Spleen (tissue), 11 donors: ENCODE measurements around the gene SBSN. TPM values are rescaled to one million over a fixed set of nuclear protein-coding genes. Genes with fewer than 3 reads are reported as not detected.
A peak's percentile ranks its signal among the peaks of the same experiment; 100 is the strongest.

Source experiments
- DNase-seq: peaks from one replicate; pipeline ENCODE4 v3.0.0-alpha.2; 2020
- H3K27ac ChIP-seq, 8 donors: fragments of 200-600 bp; sonication (generic) in 7 of 8; 1 replicate in 4 of 8; 2 replicates in 4 of 8; pipeline versions ENCODE4 v1.5.0 to v1.8.0; 2016 to 2021; ENCODE audit warnings: inconsistent platforms in 4 of 8, mild to moderate bottlenecking in 4 of 8, moderate library complexity in 1 of 8
- H3K27me3 ChIP-seq, 7 donors: fragments of 200-600 bp; sonication (generic) in 6 of 7; replicated peaks in 1 of 7; 1 replicate in 4 of 7; 2 replicates in 3 of 7; pipeline versions ENCODE4 v1.5.0 to v1.8.0; 2016 to 2021; ENCODE audit warnings: inconsistent platforms in 3 of 7, mild to moderate bottlenecking in 1 of 7
- H3K36me3 ChIP-seq, 6 donors: fragments of 200-600 bp; sonication (generic) in 5 of 6; 1 replicate in 4 of 6; 2 replicates in 2 of 6; pipeline versions ENCODE4 v1.5.0 to v1.8.0; 2016 to 2021; ENCODE audit warnings: inconsistent platforms in 2 of 6
- H3K4me1 ChIP-seq, 6 donors: fragments of 200-600 bp; sonication (generic) in 5 of 6; 1 replicate in 3 of 6; 2 replicates in 3 of 6; pipeline versions ENCODE4 v1.5.0 to v1.8.0; 2016 to 2021; ENCODE audit warnings: inconsistent platforms in 3 of 6
- H3K4me3 ChIP-seq, 8 donors: fragments of 200-600 bp; sonication (generic) in 7 of 8; 1 replicate in 4 of 8; 2 replicates in 4 of 8; pipeline versions ENCODE4 v1.5.0 to v1.8.0; 2016 to 2021; ENCODE audit warnings: inconsistent platforms in 4 of 8, mild to moderate bottlenecking in 4 of 8, moderate library complexity in 2 of 8
- H3K9me3 ChIP-seq, 8 donors: fragments of 200-600 bp; sonication (generic) in 7 of 8; 1 replicate in 4 of 8; 2 replicates in 4 of 8; pipeline versions ENCODE4 v1.5.0 to v1.8.0; 2016 to 2021; ENCODE audit warnings: inconsistent platforms in 4 of 8
- CTCF ChIP-seq, 11 experiments: fragments of 200-600 bp in 7 of 11; fragments of 450-650 bp in 4 of 11; sonication (generic) in 4 of 11; IDR thresholded peaks in 8 of 11; conservative IDR thresholded peaks in 3 of 11; 1 replicate in 7 of 11; 2 replicates in 4 of 11; pipeline versions ENCODE4 v1.4.0 to v1.8.0; 2016 to 2021; ENCODE audit warnings: antibody characterized with exemption in 11 of 11, inconsistent platforms in 4 of 11, mild to moderate bottlenecking in 1 of 11
- POLR2A ChIP-seq, 3 donors: fragments of 450-650 bp; IDR thresholded peaks; one replicate each; pipeline ENCODE4 v1.5.1; 2017; ENCODE audit warnings: antibody characterized with exemption in 3 of 3, mild to moderate bottlenecking in 1 of 3
- POLR2AphosphoS5 ChIP-seq, 3 donors: sonication (generic); formaldehyde crosslinking; IDR thresholded peaks; one replicate each; pipeline ENCODE4 v1.5.1; 2017; ENCODE audit warnings: antibody characterized with exemption in 3 of 3
- WGBS, 5 donors: extraction: QIAGEN DNeasy Blood & Tissue Kit in 3 of 5; methylation state at CpG; one replicate each; pipeline versions ENCODE4 v1.1.5 to v1.1.7; 2013 to 2018; 5-methylcytosine and 5-hydroxymethylcytosine counted together
- intact Hi-C: fragments of 100-400 bp; cut with DNase I; formaldehyde crosslinking; loops from one replicate; pipeline ENCODE4 v1.15.0; 2023; ENCODE audit warnings: low total_unique reads
- polyA plus RNA-seq, 3 donors: library from polyadenylated mRNA; stranded (reverse); fragments of 200-250 nt; gene quantifications; one replicate each; pipeline ENCODE4 v1.2.1, GENCODE V29; 2013
- total RNA-seq, 7 donors: library from RNA; depleted of rRNA in 3 of 7; stranded (reverse); fragments of >200 nt in 3 of 7; fragmentation: NEBNext Ultra II Directional in 4 of 7; extraction: Animal tissue kit (Norgen Biotek cat#: 25700) in 4 of 7; gene quantifications; one replicate each; pipeline versions ENCODE4 v1.1.0 to v1.2.1, GENCODE V29; 2016 to 2021
- donor health status: healthy with polysubstance abuse.
- donor health status: DM: no; HTN: no; CAD: no; lungs with moderate emphysema.
- donor health status: DM: no; HTN: no; CAD: no.
- donor health status: Bipolar disorder and iron deficiency.
- donor health status: healthy.
- donor health status: DM: no; HTN: no; CAD: no.
- donor health status: DM: yes; HTN: yes; CAD: no.

The SBSN gene
- total and polyA plus RNA-seq, 10 donors, result 0.05 to 0.33 (median 0.19) TPM; not detected in 7

- peaks cover 0 to 95% (median 24%) of the 10 kb centered on the region in 7 donors for H3K27me3 ChIP-seq
- no peak for DNase-seq
- peaks cover 9 to 23% (median 16%) of the 10 kb centered on the region in 6 donors for H3K4me1 ChIP-seq
- H3K36me3 ChIP-seq, result no peaks in the 10 kb centered on the region
- H3K9me3 ChIP-seq, result no peaks in the 10 kb centered on the region
- TF ChIP-seq POLR2A (IDR thresholded peaks at IDR 0.05), result no peak
- TF ChIP-seq CTCF (IDR thresholded peaks at IDR 0.05 in 8 of 11, conservative IDR thresholded peaks at IDR 0.05 in 3 of 11), result peak in 2 of 11 experiments; percentile 3 to 19
- H3K4me3 ChIP-seq, result peak overlapping the region in 3 of 8 donors; percentile 6 to 66 (median 43)
- intact Hi-C loops, result no loop called here
- 5 to 19% (median 11%) methylated on average over 7 to 15 of the region's 15 CpGs for WGBS, 5 donors
- no peak overlapping the region for H3K27ac ChIP-seq
These were observed 17.5 kb downstream of the SBSN start for GRCh38 chr19:35510626-35510964.

- DNase-seq, result peak; percentile 93
- Histone ChIP-seq H3K27me3 (peaks cover 0 to 97% (median 24%) of the 10 kb centered on the region in 7 donors), H3K27ac (peak overlapping the region in 2 of 8 donors; percentile 35 to 43), H3K4me1 (peaks cover 9 to 23% (median 16%) of the 10 kb centered on the region in 6 donors), H3K4me3 (peak overlapping the region in 7 of 8 donors; percentile 3 to 66 (median 20)), H3K36me3 (no peaks in the 10 kb centered on the region), H3K9me3 (no peaks in the 10 kb centered on the region)
- TF ChIP-seq POLR2A (IDR thresholded peaks at IDR 0.05) (no peak), POLR2AphosphoS5 (IDR thresholded peaks at IDR 0.05) (peak in 2 of 3 donors; percentile 29 to 63), CTCF (IDR thresholded peaks at IDR 0.05 in 8 of 11, conservative IDR thresholded peaks at IDR 0.05 in 3 of 11) (peak; percentile 74 to 97 (median 95))
- intact Hi-C loops, result no loop called here
- WGBS, 5 donors, result 1 to 2% (median 1%) methylated on average over 39 of the region's 39 CpGs
These were observed 18.1 kb downstream of the SBSN start for GRCh38 chr19:35509861-35510625.

- 21 to 33% (median 26%) methylated on average over 12 of the region's 12 CpGs for WGBS, 5 donors
- Histone ChIP-seq H3K9me3 (no peaks in the 10 kb centered on the region), H3K4me1 (peaks cover 9 to 23% (median 16%) of the 10 kb centered on the region in 6 donors), H3K27ac (peak overlapping the region in 1 of 8 donors; percentile 43), H3K4me3 (peak overlapping the region in 2 of 8 donors; percentile 43 to 66), H3K27me3 (peaks cover 0 to 91% (median 23%) of the 10 kb centered on the region in 7 donors), H3K36me3 (no peaks in the 10 kb centered on the region)
- intact Hi-C loops, result no loop called here
- DNase-seq, result peak; percentile 80
- no peak for TF ChIP-seq POLR2AphosphoS5 (IDR thresholded peaks at IDR 0.05)
- no peak for TF ChIP-seq POLR2A (IDR thresholded peaks at IDR 0.05)
- no peak for TF ChIP-seq CTCF (IDR thresholded peaks at IDR 0.05 in 8 of 11, conservative IDR thresholded peaks at IDR 0.05 in 3 of 11)
These were observed 19.0 kb downstream of the SBSN start for GRCh38 chr19:35509018-35509652.

- H3K27me3 ChIP-seq, result peaks cover 0 to 83% (median 23%) of the 10 kb centered on the region in 7 donors
- H3K4me3 ChIP-seq, result no peak overlapping the region
- H3K36me3 ChIP-seq, result no peaks in the 10 kb centered on the region
- no peak overlapping the region for H3K27ac ChIP-seq
- no peaks in the 10 kb centered on the region for H3K9me3 ChIP-seq
- no peak for DNase-seq
- TF ChIP-seq POLR2A (IDR thresholded peaks at IDR 0.05), result no peak
- TF ChIP-seq POLR2AphosphoS5 (IDR thresholded peaks at IDR 0.05), result no peak
- no peak for TF ChIP-seq CTCF (IDR thresholded peaks at IDR 0.05 in 8 of 11, conservative IDR thresholded peaks at IDR 0.05 in 3 of 11)
- intact Hi-C loops, result no loop called here
- 74 to 88% (median 83%) methylated on average over 3 of the region's 3 CpGs for WGBS, 5 donors
- H3K4me1 ChIP-seq, result peaks cover 9 to 23% (median 16%) of the 10 kb centered on the region in 6 donors
These were observed 20.0 kb downstream of the SBSN start for GRCh38 chr19:35508129-35508528.
